ENCODE measurements around the gene ELFN2.

ELFN2 gene

DNA sequence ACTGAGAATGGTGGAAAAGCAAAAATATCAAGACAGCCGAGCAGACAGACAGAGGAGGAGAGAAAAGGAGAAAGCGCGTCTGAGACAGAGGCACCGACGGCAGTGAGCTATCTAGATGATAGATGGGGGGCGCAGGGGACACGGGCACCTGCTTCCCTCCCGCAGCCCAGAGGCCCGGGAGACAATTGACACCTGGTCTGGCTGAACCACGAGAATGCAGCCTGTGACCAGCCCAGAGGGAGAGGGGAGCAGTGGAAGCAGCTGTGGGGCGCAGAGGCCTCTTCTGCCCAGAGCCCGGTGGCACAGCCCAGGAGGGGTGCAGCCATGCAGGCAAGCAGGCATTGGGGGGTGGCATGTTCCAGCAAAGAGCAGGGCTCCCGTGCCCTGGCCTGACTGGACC, 48.2 kb downstream of the ELFN2 start:
- DNase-seq, result no peak

GRCh38 chr22:37378642-37379058, 48.6 kb downstream of the ELFN2 start:
- DNase-seq, result no peak

DNA sequence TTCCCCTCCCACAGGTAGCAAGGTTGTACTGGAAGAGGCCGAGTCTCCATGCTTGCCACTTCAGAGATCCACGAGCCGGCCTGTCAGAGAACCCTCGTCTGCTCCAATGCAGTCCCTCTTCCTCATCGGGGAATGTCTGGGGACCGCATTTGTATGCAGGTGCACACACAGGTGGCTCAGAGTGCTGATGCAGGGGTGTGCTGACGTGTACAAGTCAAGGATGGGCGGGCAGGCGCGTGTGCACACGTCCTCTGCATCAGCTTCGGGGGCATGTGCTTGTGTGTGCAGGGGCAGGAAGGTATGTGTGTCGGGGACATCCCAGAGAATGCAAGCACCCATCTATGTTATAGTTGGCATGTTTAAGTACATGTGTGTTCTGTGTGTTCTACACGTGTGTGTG, 49.4 kb downstream of the ELFN2 start:
- no peak for DNase-seq

- no peak for DNase-seq
Measured at GRCh38 chr22:37377138-37377537, 50.1 kb downstream of the ELFN2 start.

GRCh38 chr22:37376643-37377042, 50.6 kb downstream of the ELFN2 start:
- no peak for DNase-seq

DNA sequence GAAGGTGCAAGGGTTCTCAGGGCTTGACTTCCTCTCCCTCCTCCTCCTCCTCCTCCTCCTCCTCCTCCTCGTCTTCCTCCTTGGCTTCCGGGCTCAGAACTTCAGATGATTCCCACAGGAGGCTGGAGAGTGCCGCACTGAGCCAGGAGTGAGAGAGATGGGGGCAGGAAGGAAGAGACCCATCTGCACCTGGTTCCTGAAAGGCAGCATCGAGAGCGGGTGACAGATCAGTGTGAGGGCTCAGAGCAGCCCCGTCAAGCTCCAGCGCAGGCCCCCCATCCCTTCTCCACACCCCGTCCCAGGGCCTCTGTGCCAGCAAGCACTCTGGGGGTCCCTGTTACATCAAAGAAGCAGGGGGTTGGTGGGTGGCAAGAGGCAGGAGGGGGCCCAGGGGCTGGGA, 51.5 kb downstream of the ELFN2 start:
- DNase-seq, result no peak

DNA sequence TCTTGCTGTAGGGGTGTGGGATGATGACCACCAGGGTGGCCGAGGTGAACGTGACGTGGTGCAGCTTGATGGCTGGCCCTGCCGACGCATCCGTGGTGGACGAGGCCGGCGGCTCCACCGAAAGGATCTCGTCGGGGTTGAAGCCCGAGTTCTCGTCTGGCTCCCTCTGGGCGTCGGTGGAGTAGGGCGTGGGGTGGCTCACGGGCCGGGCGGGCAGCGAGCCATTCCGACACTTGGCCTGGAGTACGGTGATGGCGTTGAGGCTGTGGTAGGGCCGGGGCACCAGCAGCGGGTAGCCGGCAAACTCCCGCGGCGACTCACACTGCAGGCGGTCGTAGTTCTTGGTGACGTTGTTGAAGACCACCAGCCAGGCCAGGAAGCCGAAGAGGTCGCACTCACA, 52.7 kb downstream of the ELFN2 start:
- DNase-seq, result no peak

- DNase-seq, result no peak
Measured at GRCh38 chr22:37373451-37373850, 53.8 kb downstream of the ELFN2 start.

GRCh38 chr22:37371911-37372310, 55.4 kb downstream of the ELFN2 start:
- DNase-seq, result no peak

GRCh38 chr22:37371491-37371890, 55.8 kb downstream of the ELFN2 start:
- no peak for DNase-seq

DNA sequence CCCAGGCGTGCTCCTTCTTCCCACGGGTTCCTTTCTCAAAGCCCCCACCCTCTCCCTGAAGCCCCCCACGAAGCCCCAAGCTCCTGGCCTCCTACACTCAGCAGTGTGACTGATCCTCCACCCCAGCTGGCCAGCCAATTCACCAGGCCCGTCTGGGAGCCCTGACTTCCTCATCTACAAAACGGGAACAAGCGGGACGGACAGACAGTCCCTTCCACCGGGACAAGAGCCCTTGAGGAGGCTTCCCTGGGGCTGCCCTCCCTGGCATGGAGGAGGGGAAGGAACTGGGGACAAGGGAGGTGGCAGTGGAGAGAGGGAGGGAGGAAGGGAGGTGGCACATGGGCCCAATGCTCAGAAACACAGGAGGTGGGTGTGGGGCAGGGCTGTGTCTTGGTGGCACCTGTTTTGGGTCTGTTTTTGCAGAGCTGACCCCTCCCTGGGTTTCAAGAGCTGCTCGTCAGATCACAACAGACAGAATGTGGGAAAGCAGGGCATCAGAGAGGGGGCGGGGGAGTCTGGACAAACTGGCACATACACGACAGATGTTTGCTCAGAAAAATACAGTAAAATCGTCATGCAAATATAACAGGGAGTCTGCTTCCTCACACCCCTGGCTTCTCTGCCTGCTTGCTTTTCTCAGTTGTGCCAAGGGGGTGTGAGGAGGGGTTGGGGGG, 56.8 kb downstream of the ELFN2 start:
- no peak for DNase-seq

- DNase-seq, result no peak
Measured at GRCh38 chr22:37369483-37369882, 57.8 kb downstream of the ELFN2 start.

DNA sequence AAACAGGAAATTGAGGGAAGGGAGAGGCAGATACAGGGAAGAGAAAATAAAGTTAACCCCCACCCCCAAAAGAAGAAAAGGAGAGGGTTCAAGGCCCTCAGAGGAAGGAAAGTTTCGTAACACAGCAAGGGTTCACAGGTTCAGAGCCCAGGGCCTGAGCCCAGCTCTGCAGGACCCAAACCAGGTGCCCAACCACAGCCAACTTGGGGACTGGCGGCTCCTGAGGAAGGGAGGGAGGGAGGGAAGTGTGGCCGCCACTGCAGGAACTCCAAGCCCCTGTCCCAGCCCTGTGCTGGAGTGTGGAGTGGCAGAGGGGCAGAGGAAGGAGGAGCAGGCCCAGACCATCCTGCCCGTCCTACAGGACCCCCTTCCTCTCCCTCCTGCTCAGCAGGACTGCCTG, 59.2 kb downstream of the ELFN2 start:
- no peak for DNase-seq

- no peak for DNase-seq
Measured at GRCh38 chr22:37366601-37367000, 60.7 kb downstream of the ELFN2 start.

- DNase-seq, result no peak
Measured at GRCh38 chr22:37365950-37366349, 61.3 kb downstream of the ELFN2 start.

DNA sequence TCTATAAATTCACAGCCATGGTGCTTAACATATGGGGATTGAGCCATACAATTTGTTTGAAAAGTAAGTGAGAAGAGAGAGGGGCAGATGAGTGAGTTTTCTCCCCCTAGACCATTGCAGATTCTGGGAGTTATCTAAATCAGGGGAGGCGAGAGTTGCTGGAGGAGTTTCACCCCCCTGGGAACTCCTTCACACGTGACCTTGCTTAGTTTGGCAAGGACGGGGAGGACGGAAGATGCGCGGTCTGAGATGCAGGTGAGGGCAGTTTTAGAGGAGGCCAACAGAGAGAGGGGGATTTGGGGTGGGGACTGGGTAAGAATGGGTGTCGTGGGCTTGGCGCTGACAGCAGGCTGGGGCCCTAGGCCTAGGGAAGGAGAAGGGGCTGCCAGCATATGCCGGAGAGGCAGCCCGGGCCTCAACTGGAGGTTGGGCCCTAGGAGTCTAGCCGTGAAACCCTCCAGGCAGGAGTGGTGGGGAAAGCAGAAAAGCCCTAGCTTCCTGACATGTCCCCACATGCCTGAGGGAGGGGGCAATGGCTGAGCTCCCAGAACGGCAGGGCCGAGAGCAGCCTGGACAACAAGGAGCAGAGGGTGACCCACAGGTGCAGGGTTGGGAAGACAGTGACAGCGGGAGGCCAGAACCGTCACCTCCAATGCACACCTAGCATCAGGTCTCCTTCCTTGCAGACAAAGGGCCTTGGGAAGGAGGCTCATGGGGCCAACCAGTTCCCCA, 63.9 kb downstream of the ELFN2 start:
- DNase-seq, result no peak

DNA sequence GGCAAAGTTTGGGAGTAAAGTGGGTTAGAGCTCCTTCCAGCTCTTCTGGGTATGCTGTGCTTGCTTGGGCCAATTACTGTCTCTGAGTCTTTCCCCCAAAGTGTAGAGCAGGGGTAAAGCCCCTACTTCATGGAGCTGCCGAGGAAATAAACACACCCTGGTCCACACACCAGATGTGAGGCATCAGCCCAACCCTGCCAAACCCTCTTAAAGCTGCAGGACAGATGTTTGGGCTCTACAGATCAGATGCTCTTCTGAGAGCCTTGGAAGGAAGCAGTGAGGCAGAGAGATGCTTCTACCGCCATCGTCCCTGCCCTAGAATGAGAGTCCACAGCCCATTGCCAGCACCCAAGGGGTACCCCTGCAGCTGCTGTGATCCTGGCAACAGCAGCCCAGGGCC, 64.7 kb downstream of the ELFN2 start:
- DNase-seq, result no peak

- no peak for DNase-seq
Measured at GRCh38 chr22:37358917-37359316, 68.4 kb downstream of the ELFN2 start.

DNA sequence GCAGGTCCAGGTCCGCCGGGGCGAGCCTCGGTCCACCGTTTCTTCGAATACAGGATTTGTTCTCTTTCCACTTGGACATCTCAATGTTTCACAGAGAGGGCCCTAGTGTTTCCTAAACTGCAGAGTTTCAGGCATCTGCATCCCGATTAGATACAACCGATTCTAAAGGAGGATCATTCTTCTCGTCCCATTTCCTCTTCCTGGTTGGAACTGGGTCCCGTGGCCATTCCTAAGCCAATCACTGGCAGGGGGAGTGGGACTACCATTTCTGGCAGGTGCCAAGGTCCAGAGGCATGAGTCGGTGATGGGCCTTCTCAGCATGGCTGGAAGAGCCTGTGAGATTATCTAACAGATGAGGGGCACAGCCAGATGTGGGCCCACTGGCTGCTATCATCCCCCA, 68.9 kb downstream of the ELFN2 start:
- no peak for DNase-seq

- no peak for DNase-seq
Measured at GRCh38 chr22:37357446-37358075, 69.7 kb downstream of the ELFN2 start.

DNA sequence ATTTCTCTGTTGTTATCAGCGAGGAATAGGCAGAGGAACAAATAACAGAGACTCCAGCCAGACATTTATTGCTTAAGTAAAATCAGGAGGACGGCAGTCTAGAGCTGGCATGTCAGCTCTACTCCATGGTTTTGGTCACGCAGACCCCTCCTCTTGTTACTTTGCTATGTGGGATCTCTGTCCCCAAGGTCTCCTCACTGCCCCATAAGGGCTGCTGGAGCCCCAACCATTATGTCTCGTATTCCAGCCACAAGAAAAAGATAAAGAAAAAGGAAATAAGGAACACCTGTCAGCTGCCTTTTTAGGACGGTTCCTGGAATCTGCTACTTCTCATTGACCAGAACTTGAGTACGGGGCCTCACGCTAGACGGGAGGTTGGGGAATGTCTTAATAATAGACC, 70.4 kb downstream of the ELFN2 start:
- DNase-seq, result no peak

DNA sequence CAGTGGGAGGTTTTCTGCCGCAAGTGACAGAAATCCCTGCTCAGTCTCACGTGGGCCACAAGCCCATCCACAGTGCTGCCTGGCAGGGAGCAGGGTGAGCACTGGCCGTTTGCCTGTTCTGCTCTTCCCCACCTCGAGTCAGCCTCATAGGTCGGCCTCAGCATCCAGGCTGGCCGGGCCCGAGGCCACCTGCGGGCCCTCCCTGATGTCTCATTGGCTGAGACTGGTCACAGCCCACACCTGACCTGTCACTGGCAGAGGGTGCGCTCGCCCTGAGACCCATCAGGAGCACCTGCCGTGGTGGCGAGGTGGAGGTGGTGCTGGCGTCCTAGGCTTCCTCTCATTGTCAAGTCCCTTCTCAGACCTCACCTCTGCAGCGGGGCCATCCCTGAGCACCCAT, 72.1 kb downstream of the ELFN2 start:
- DNase-seq, result no peak

- DNase-seq, result no peak
Measured at GRCh38 chr22:37354670-37355069, 72.6 kb downstream of the ELFN2 start.

GRCh38 chr22:37354261-37354660, 73.0 kb downstream of the ELFN2 start:
- no peak for DNase-seq

Data from activated gamma-delta T cell treated with Interleukin-2 at 50 U/mL for 16 hours (primary cell).